GM21367 (cell line): ENCODE measurements around the gene METTL24.

Source experiments
- ATAC-seq: cut with Tn5 transposase; IDR thresholded peaks from one replicate; pipeline ENCODE4 v1.9.1; 2021; ENCODE audit not compliant: unreplicated experiment

The METTL24 gene

DNA sequence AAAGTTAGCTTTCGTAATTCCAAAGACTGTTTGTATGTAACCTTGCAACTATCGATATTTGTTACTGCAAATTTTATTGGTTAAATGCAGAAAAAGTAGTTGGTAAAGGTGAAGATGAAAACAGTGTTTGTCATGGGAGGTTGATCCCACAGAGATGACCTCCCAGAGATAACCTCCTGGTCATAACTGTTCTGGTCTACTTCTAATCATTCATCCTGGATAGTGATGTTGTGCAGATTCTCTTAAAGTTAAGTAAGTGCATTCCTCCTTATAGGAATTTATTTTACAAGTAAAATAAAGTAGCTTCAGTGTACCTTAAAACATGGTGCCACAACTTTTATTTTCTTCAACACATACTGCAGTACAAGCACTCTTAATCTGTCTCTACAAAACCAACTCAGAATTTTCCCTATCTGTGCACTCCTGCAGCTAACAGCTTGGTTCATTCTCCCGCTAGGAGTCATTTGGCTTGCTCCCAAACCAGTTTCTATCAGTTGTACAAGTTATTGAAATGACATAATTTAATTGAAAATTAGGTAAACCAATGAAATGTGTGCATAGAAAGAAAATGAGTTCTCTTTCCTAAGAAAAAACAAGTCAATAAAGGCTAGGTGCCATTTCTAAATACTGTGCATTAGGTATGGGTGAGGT is 19.2 kb downstream of the METTL24 start:
- no peak for ATAC-seq

DNA sequence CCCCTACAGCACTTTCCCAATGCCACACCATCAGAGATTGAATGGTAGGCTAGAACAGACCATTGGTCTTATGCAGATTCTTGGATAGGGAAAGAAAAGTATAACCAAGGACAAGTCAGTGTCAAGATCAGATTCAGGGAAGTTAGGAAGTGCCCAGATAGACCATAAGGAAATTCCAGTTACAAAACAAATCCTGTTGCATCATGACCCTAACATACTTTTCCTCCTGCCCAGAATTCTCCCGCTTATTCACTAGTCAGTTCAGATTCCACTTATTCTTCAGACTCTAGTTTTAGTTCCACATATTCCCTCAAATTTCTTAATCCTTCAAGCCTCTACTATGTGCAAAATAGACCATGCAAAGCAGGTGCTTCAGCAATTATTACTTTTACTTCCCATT is 20.7 kb downstream of the METTL24 start:
- no peak for ATAC-seq

DNA sequence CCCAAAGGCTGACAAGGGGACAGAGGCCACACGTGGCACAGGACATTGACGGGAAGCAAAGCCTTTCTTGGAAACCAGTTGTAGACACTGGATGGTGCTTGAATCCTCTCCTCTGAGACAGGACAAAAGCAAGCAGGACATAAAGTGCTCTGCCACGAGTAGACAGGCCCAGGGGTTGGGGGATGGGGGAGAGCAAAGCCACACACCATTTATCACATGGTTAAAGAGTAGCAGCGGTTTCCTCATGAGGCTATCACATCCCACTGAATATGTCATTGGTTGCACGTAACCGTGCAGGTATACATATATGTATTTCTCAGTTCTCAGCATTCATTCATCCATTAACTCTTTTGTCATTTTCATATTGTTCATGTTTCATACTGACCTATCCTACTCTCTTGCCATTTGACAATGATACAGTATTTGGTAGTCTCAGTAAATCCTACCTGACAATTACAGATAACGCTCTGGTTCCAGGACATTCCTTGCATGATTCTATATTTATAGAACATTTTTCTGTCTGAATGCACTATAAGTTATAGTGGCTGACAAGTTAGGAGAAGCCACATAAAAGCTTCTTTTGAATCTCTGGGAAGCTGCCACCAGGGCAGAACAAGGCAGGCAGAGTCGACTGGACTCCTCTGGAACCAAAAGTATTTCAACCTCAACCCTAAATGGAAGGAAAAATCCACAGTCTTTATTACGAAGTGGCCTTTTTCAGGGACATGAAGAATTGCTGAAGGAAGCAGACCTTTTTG is 23.5 kb downstream of the METTL24 start:
- no peak for ATAC-seq

DNA sequence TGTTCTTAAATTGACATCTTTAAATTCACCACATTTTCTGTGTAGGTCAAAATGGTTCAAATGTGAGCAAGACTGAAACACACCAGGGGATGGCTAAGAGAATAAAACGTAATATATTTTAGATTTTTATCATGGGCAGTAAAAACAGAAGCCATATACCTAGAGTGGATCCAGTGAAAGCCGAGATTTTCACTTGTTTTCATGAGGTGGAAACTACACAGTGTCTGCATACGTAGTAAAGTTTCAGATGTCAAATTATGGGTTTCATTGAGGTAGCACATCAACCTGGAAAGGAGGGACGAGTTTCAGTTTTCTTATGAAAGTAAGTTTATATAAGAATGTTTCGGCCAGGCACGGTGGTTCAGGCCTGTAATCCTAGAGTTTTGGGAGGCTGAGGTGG is 25.9 kb downstream of the METTL24 start:
- ATAC-seq = no peak

DNA sequence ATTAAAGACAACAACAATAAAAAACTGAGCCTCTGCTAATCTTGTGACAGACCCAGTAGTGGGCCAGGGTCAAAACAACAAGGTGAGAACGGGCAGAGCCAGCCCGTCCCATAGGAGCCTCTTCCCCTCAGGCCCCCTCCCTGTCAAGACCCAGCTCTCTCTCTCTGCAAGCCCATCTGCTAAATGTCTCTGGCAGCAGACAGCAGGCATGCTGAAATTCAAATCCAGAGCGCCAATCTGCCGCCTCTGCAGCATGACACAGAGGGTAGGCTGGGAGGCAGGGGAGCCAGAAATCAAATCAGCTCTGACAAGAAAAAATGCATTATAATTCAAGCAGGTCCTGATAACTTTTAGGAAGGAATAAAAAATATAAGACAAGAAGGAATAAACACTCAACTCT is 26.3 kb downstream of the METTL24 start:
- no peak for ATAC-seq

DNA sequence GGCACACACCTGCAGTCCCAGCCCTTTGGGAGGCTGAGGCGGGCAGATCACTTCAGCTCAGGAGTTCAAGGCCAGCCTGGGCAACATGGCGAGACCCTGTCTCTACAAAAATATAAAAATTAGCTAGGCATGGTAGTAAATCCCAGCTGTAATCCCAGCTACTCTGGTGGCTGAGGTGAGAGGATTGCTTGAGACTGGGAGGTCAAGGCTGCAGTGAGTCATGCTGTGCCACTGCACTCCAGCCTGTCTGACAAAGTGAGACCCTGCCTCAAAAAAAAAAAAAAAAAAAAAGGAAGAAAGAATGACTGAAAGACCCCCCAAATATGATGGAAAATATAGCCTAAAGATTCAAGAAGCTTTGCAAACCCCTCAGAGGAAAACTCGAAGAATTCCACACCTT is 26.8 kb downstream of the METTL24 start:
- ATAC-seq = no peak

DNA sequence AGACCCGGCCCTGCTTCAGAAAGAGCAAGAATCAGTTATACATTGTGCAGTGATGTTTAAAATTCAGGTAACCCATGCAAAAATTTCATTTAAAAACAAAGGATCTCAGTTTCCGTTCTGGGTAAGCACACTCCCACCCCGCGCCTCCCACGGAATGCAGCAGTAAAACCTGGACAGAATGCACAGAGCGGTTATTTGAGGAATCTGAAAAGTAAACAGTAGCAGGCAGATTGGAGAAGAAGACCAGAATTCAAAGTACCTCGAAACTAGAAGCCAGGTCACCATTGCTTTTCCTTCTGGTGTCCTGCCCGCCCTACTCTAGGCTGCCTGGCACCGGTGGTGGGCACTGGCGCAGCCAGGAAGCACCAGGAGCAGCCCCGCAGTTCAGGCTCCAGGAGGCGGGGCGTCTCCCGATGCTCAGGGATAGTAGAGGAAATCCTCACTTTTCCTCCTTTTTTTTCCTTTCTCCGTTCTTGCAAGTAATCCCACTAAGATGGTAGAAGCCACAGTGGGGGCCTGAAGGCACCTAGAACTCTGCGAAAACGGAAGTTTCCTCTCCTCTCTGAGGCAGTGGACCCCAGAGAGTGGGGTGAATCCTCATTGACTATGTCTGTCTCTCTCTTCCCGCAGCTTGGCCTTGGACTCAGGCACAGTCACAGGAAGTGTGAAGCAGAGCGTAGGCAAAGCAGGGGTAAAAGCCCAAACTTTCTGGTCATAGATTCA is 28.3 kb downstream of the METTL24 start:
- no peak for ATAC-seq

DNA sequence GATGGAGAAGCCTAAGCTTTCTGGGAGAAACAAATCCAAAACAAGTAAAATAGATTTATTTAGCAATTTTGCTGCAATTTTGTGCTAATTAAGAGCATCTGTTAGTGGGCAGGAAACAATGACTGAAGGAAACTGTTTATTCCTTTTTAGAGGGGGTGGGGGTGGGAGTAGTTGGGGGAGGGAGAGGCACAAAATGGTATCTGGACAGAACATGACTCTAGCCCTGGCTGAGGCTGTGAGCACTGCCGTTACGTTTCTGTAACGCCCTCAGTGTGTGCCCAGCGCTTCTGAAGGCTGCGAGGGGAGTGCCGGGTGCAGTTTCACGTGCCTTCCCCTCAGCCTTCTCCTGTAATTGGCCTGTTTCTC is 28.8 kb downstream of the METTL24 start:
- ATAC-seq = no peak

DNA sequence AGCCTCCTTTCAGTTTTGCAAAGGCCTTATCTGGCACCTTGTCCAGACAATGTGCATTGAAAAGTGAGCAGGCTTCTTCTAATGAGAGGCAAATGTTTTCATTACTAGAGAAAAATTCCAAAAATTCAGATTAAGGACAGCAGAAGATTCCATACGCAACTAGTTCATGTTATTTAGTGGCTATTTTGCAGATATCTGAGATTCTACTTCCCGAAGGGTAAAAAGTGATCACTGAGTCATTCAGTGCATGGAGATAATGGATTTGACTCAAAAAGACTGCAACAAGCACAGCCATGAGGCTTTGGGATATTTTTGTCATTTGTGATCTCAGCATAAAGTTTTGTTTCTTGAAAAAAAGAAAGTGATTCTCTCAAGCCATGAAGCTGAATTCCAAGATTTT is 29.9 kb downstream of the METTL24 start:
- ATAC-seq = no peak

DNA sequence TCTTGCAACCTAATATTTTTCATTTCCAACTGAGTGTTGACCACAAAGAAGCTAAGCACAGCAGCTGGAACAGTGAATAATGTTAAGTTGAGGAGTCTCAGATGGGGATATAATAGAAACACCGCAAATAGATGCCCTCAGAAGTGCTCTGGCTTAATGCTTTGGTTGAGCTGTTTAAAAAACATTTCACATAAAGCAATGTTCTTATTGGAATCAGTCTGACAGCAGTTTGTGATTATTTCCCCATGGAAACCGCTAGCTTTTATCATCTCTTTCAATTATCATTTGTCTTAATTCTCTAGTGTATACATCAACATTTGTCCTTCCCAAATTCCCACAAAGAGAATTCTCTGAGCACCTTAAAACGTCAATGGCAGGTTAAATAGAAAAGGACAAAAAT is 30.8 kb downstream of the METTL24 start:
- no peak for ATAC-seq

DNA sequence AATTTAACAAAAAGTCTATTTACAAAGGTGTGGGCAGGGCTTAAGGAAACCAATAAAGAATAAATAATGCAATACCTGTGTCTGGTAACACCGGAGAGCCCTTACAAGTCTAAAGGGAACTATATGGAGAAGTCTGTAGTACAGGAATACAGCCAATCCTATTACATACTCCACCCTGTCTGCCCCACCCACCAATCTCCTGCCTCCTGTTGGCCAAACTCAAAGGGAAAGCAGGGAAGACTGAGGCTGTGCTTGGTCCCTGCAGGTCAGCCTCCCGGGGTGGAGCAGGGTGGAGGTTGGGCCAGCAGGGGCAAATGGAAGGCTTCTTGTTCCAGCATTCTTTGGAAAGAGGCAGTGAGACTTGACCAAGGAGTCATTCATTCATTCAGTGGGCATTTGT is 31.5 kb downstream of the METTL24 start:
- no peak for ATAC-seq

DNA sequence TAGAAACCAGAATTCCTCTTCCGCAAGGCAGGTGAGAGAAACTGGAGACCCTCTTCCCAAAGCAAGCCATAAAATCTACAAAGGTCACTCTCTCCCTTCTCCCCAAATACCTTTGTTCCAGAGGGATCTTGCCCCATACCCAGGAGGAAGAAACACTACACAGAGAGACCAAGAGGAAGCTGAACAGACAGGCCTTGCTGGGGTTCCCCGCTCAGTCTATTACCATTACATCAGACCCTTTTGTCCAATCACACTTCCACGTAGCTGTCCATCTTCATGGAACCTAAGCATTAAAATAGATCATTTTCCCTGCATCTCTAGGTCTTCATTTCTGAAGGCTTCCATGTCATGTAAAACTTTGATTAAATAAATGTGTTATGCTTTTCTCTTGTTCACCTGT is 32.1 kb downstream of the METTL24 start:
- no peak for ATAC-seq

DNA sequence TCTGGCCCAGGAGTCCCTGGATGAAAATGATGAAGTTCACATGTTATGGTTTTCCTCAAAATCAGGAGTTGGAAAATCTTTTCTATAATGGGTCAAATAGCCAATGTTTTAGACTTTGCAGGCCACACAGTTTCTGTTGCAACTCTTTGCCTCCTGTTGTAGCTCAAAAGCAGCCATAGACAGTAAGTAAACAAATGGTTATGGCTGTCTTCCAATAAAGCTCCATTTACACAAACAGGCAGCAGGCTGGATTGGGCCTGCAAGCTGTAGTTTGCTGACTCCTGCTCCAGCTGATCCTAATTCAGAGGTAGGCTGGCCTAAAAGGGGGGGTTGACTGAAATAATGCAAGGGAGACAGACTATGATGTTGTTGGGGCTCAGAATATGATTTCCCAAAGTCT is 33.0 kb downstream of the METTL24 start:
- no peak for ATAC-seq

DNA sequence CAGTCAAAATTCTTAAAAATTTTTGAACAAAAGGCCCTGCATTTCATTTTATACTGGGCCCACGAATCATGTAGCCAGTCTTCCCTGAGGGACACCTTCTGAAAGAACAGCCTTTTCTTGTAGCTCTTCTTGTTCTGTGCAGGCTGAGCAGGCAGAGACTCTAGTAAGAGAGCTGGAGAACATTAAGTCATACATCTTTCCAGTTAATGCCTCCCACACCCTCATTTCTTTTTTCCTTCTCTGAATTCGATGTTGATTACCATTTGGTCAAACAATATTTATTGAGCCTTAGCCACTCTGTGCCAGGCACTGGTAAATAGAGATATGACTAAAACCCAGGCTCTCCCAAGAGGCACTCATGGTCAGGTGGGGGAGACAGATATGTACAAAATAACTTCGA is 33.6 kb downstream of the METTL24 start:
- no peak for ATAC-seq

DNA sequence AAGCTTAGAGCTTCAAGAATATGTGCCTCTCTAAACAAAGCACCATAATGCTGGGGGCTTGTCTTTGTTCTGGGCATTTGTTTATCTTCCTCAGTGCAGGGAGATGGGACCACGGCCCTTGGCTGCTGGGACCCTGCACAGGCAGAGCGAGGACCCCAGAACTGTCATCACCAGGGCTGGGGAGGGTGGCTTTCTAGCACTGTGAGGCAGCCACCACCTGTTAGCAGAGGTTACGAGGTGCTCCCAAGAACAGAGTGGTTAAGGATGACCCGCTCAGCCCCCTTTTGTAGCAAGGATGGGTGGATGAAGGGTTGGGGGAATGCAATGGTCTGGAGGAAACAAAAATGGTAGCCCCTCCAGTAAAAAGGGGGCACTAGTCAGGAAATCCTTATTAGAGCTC is 34.9 kb downstream of the METTL24 start:
- no peak for ATAC-seq

DNA sequence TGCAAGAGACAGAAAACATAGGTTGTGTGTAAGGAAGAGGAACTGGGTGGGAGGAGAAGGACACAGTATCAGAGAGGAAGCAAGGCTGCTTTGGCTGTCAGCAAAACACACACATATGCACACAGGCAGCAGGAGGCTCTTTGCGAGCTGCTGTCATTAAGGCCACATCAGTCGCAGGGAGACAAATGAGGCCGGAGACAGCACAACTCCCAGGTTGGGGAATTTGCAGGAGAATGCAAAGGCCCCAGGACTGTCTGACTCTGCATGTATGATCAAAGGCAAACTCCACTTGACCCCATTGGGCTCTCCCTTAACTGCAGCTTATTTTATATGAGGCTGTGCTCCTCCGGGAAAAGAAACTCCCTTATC is 35.3 kb downstream of the METTL24 start:
- ATAC-seq = no peak

DNA sequence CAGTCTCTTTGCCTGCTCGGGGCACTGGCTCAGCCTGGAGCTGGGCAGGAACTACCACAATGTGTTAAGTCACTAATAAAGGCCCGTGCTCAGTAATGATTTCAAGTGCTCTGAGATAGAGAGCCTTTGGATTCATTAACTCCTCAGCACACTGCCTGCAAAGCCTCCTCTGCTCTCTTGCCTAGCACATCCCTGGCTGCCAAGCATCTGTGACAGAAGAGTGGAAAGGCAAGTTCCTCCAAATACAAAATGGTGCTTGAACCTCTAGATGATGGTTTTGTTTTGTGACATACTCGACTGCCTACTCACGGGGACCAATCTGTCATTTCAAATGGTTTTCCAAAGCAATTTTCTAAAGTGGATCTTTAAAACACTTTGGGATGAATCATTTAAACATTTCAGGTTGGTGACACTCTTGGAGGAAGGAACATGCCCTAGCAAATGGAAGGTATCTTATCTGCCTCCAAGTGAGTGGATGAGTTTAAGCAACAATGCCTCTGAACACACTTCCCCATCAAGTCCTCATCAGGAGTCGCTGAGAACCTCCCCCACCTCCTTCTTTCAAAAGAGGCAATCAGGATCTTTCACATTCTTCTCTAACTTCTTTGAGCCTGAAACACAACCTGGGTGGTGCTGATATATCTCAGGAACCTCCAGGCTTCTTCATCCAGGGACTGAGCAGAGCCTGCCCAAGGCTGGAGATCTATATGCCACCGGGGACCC is 35.8 kb downstream of the METTL24 start:
- no peak for ATAC-seq

DNA sequence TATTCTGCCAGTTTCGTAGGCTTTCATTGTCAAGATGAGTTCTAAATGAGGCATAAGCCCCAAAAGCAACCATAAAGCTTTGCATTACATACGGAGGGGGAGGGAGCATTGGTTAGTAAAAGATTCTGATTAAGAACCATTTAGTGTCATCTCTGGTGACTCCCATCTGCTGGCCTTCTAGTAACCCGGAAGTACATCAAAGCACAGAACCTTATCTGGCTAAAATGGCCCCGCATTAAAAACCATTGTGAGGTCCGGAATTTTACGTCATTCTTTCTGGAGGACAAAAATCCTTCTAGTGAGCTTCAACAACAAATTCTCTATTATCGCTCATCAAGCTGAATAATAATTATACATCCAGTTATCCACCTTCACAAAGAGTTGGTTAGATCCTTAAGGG is 37.8 kb downstream of the METTL24 start:
- ATAC-seq = no peak

DNA sequence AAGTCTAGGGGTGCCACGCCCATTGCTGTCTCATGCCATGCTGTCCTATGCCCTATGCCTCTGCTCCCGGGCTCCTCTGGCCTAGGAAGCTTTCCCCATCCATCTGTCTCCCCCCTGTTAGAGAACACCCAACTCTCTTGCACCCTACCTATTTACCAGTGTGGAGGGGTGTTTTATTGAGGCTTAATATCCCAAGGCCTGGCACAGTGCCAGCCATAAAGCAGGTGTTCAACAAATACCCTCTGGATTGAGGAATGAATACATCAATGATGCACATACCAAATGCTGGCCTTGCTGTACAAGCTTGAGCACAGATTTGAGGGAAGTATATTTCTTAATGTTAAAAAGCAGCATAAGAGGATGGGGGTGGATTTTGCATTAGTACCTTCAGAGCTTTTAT is 38.3 kb downstream of the METTL24 start:
- no peak for ATAC-seq

DNA sequence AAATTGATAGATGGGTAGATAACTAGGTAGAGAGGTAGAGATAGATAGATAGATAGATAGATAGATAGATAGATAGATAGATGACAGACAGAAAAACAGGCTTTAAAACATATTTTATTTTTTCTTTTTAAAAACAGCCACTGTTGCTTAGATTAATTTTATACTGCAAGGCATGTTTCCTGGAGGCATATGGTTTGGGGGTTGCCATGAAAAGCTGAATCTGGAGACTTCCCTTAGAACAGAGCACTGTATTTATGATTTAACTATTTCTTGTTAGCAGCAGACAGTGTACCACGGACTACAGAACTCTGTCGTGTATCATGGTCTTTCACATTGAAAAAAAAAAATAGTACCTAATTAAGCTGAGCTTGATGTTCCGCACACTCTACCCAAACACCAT is 38.8 kb downstream of the METTL24 start:
- no peak for ATAC-seq

DNA sequence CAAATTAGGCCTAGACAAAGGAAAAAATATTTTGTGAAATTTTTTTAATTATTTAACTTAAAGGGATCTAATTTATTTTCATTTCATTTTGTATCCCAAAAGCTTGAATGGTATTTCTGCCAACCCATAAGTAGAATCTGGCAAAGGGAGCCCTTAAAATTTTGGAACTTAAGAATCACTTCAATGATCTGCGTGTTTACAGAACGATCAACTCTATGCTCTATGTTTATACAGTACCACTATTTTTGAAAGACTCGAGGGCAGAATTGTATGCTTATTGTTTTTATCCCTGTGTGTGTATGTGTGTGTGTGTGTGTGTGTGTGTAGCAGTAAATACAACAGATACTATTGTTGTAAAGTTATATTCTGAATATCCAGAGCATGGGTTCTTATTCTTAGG is 39.2 kb downstream of the METTL24 start:
- ATAC-seq = no peak

DNA sequence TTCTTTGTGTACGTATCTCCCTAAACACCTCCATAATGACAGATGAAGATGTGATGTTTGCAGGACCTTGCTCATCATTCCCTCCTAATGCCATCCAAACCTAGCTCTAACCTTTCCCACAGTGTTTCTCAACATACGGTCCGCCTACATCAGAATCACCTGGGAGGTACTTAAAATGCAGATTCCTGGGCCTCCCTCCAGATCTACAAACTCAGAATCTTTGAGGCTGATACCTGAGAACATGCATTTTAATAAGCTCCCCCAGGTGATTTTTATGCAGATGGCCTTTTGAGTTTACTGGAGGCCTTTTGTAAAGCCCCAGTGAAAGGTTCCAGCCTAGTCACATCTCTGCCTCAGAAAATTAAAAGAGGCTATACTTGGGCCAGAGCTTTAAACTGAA is 40.5 kb downstream of the METTL24 start:
- ATAC-seq = no peak
